Activated CD8-positive, alpha-beta T cell treated with anti-CD3 and anti-CD28 coated beads for 36 hours (primary cell): Measurements from ENCODE around the gene MRPL42. TPM values are rescaled to one million over a fixed set of nuclear protein-coding genes. Genes with fewer than 3 reads are reported as not detected.
"Not testable (repeated sequence)": the region's sequence is repeated elsewhere in the genome, so short reads cannot be mapped to it uniquely, and the experiment has no call there.

Experiments used
- ATAC-seq: fragments of 200-7000 bp; cut with Tn5 transposase; one replicate; pipeline ENCODE4 v1.10.0; 2021; ENCODE audit warnings: mild to moderate bottlenecking, moderate library complexity
- CTCF ChIA-PET: fragments of 350-600 bp; sonication (Branson Sonifier 250); formaldehyde crosslinking; loops from one replicate; lab custom pipeline; 2021; ENCODE audit warnings: antibody characterized with exemption; lab: Charles Lee
- POLR2A ChIA-PET: fragments of 350-600 bp; sonication (Branson Sonifier 250); formaldehyde crosslinking; loops from one replicate; lab custom pipeline; 2021; ENCODE audit warnings: antibody characterized with exemption; lab: Charles Lee
- DNase-seq: peaks from one replicate; pipeline ENCODE4 v3.0.0-alpha.2; 2020
- H3K27ac Mint-ChIP-seq: one replicate; pipeline ENCODE4 v1.8.0; 2021; ENCODE audit warnings: mild to moderate bottlenecking, mixed read lengths
- H3K27me3 Mint-ChIP-seq: one replicate; pipeline ENCODE4 v1.8.0; 2021; ENCODE audit warnings: mixed read lengths
- H3K36me3 Mint-ChIP-seq: one replicate; pipeline ENCODE4 v1.8.0; 2021; ENCODE audit warnings: low read depth, mixed read lengths
- H3K4me1 Mint-ChIP-seq: one replicate; pipeline ENCODE4 v1.8.0; 2021; ENCODE audit warnings: low read depth, mixed read lengths
- H3K4me3 Mint-ChIP-seq: one replicate; pipeline ENCODE4 v1.8.0; 2021; ENCODE audit warnings: mild to moderate bottlenecking, moderate library complexity, mixed read lengths
- H3K9me3 Mint-ChIP-seq: one replicate; pipeline ENCODE4 v1.8.0; 2021; ENCODE audit warnings: mixed read lengths
- intact Hi-C: fragments of 100-400 bp; cut with micrococcal nuclease; formaldehyde crosslinking; loops from one replicate; pipeline ENCODE4 v1.10.0; 2022
- total RNA-seq, 2 experiments: library from RNA; stranded (reverse); gene quantifications; one replicate each; pipeline ENCODE4 v1.2.3, GENCODE V29; 2021
- TF ChIP-seq, protein P1 (sequence below): fragments of 200-600 bp; IDR thresholded peaks from one replicate; pipeline ENCODE4 v1.8.0; 2022; ENCODE audit warnings: antibody characterized with exemption, mild to moderate bottlenecking

The MRPL42 gene
- total RNA-seq, 2 experiments from 2014 or later = 85.6 to 87.6 TPM

- Mint-ChIP-seq H3K4me1 (peaks cover 70% of the 10 kb centered on the region), H3K9me3 (no peaks in the 10 kb centered on the region), H3K4me3 (no peak overlapping the region), H3K27ac (no peak overlapping the region), H3K27me3 (no peaks in the 10 kb centered on the region), H3K36me3 (peaks cover 19% of the 10 kb centered on the region)
- no peak for ATAC-seq
- ChIA-PET POLR2A (no interaction called here), CTCF (interaction anchor here (1.0 to 1.4 kb wide), 3 partner anchors 10 to 17 kb away, joined by 3 to 13 read pairs (median 3); no protein-coding TSS in a partner anchor)
- TF ChIP-seq, protein P1, sequence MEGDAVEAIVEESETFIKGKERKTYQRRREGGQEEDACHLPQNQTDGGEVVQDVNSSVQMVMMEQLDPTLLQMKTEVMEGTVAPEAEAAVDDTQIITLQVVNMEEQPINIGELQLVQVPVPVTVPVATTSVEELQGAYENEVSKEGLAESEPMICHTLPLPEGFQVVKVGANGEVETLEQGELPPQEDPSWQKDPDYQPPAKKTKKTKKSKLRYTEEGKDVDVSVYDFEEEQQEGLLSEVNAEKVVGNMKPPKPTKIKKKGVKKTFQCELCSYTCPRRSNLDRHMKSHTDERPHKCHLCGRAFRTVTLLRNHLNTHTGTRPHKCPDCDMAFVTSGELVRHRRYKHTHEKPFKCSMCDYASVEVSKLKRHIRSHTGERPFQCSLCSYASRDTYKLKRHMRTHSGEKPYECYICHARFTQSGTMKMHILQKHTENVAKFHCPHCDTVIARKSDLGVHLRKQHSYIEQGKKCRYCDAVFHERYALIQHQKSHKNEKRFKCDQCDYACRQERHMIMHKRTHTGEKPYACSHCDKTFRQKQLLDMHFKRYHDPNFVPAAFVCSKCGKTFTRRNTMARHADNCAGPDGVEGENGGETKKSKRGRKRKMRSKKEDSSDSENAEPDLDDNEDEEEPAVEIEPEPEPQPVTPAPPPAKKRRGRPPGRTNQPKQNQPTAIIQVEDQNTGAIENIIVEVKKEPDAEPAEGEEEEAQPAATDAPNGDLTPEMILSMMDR = no peak
- no peak for DNase-seq
- intact Hi-C loops = loop anchor here (10.0 kb wide), 1 partner anchor 675 kb away; no protein-coding TSS in a partner anchor
These were observed 37.5 kb upstream of the MRPL42 start for GRCh38 chr12:93429852-93430251.

- Mint-ChIP-seq H3K9me3 (no peaks in the 10 kb centered on the region), H3K4me1 (peaks cover 70% of the 10 kb centered on the region), H3K27me3 (no peaks in the 10 kb centered on the region), H3K4me3 (no peak overlapping the region), H3K27ac (no peak overlapping the region), H3K36me3 (peaks cover 19% of the 10 kb centered on the region)
- DNase-seq = no peak
- POLR2A ChIA-PET = no interaction called here
- intact Hi-C loops = no loop called here
- TF ChIP-seq, protein P1 = no peak
- CTCF ChIA-PET = interaction anchor here (1.3 to 1.4 kb wide), 2 partner anchors 12 to 17 kb away, joined by 3 read pairs; no protein-coding TSS in a partner anchor
- no peak for ATAC-seq
These were observed 37.0 kb upstream of the MRPL42 start for GRCh38 chr12:93430280-93430679.

- POLR2A ChIA-PET = interaction anchor here (0.6 to 0.9 kb wide), 2 partner anchors 13 to 414 kb away, joined by 3 read pairs; no protein-coding TSS in a partner anchor
- ATAC-seq, intact Hi-C loops: not testable (repeated sequence)
These were observed 35.3 kb upstream of the MRPL42 start for GRCh38 chr12:93432031-93432430.

GRCh38 chr12:93434256-93434865 lies 33.0 kb upstream of the MRPL42 start:
- ATAC-seq (no peak), DNase-seq (no peak)
- Mint-ChIP-seq H3K4me3 (no peak overlapping the region), H3K36me3 (peaks cover 18% of the 10 kb centered on the region), H3K27ac (no peak overlapping the region), H3K4me1 (peaks cover 78% of the 10 kb centered on the region), H3K9me3 (no peaks in the 10 kb centered on the region), H3K27me3 (no peaks in the 10 kb centered on the region)
- CTCF ChIA-PET = interaction anchor here (1.1 to 5.1 kb wide), 3 partner anchors 11 to 68 kb away, joined by 4 to 36 read pairs (median 4); no protein-coding TSS in a partner anchor
- intact Hi-C loops = no loop called here
- POLR2A ChIA-PET = no interaction called here
- TF ChIP-seq, protein P1 = no peak

More at GRCh38 chr12:93432031-93432430, 35.3 kb upstream of the MRPL42 start:
- H3K36me3 Mint-ChIP-seq = peaks cover 21% of the 10 kb centered on the region
- H3K9me3 Mint-ChIP-seq, H3K4me3 Mint-ChIP-seq, DNase-seq, H3K27me3 Mint-ChIP-seq, H3K27ac Mint-ChIP-seq: not testable (repeated sequence)
- CTCF ChIA-PET = interaction anchor here (1.8 to 5.1 kb wide), 2 partner anchors 10 to 12 kb away, joined by 5 to 36 read pairs; no protein-coding TSS in a partner anchor
- H3K4me1 Mint-ChIP-seq = peaks cover 68% of the 10 kb centered on the region

DNA sequence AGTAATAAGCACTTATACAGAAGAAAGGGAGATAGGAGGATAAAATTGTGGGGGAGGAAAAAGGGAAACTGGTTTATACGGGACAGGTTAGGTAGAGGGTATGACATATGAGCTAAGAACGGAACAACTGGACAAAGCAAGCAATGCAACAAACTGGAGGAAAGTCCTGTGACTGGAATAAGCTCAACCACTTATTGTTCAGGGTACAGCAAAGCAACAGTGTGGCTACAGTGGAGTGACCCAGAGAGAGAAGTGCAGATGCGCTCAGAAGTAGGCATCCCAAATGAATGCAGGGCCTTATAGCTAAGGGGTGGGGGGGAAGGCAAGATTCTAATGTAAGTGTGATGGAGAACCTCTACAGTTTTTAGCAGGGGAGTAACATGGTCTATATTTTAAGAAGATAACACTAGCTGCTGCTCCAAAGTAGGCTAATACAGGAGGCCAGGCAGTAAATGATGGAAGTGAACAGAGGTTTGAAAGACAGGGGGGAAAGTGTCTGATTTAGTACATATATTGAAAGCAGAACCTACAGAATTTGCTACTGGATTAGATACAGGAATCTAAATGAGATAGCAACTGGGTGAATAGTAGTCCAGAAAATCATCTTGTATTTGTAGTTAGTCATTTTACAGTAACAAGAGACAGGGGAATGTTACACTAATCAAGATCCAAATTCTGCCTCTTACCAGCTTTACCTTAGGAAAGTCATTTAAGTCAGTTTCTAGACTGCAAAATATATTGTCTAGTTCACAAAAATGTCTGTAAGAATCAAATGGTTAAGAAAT lies 28.9 kb upstream of the MRPL42 start:
- Mint-ChIP-seq H3K27me3 (no peaks in the 10 kb centered on the region), H3K4me1 (peaks cover 76% of the 10 kb centered on the region), H3K27ac (peak overlapping the region; percentile 10), H3K36me3 (peaks cover 19% of the 10 kb centered on the region), H3K4me3 (peak overlapping the region; percentile 99), H3K9me3 (no peaks in the 10 kb centered on the region)
- intact Hi-C loops = no loop called here
- DNase-seq (no peak), ATAC-seq (no peak)
- ChIA-PET POLR2A (interaction anchor here (0.6 to 1.0 kb wide), 3 partner anchors 8 to 844 kb away, joined by 3 read pairs; no protein-coding TSS in a partner anchor), CTCF (interaction anchor here (1.1 to 2.9 kb wide), 3 partner anchors 13 to 451 kb away, joined by 6 to 21 read pairs (median 6); no protein-coding TSS in a partner anchor)
- TF ChIP-seq, protein P1 = no peak
